Hepatocyte (in vitro differentiated cells): ENCODE data around the gene TOP1. TPM values are rescaled to one million over a fixed set of nuclear protein-coding genes. Genes with fewer than 3 reads are reported as not detected.

Source experiments
- DNase-seq: peaks from one replicate; pipeline ENCODE4 v3.0.0-alpha.2; 2016; ENCODE audit warnings: low spot score
- H2AFZ ChIP-seq: fragments of 200-600 bp; sonication (generic); 2 replicates; pipeline ENCODE4 v1.6.0; 2016; ENCODE audit warnings: antibody characterized with exemption, mild to moderate bottlenecking
- H3K27ac ChIP-seq: fragments of 200-600 bp; sonication (generic); 2 replicates; pipeline ENCODE4 v1.5.1; 2016; ENCODE audit warnings: mild to moderate bottlenecking
- H3K27me3 ChIP-seq: fragments of 200-600 bp; sonication (generic); 2 replicates; pipeline ENCODE4 v1.6.1; 2016
- H3K36me3 ChIP-seq: fragments of 200-600 bp; sonication (generic); replicated peaks from 2 replicates; pipeline ENCODE4 v1.5.1; 2016; ENCODE audit warnings: low read depth; ENCODE audit not compliant: insufficient read depth
- H3K4me1 ChIP-seq: fragments of 200-600 bp; sonication (generic); 2 replicates; pipeline ENCODE4 v1.5.1; 2016; ENCODE audit warnings: mild to moderate bottlenecking, moderate library complexity; ENCODE audit not compliant: insufficient read depth
- H3K4me2 ChIP-seq: fragments of 200-600 bp; sonication (generic); 2 replicates; pipeline ENCODE4 v1.6.0; 2016
- H3K4me3 ChIP-seq: fragments of 200-600 bp; sonication (generic); 2 replicates; pipeline ENCODE4 v1.5.1; 2016; ENCODE audit warnings: mild to moderate bottlenecking
- H3K79me2 ChIP-seq: fragments of 200-600 bp; sonication (generic); 2 replicates; pipeline ENCODE4 v1.6.0; 2017; ENCODE audit warnings: mild to moderate bottlenecking
- H3K9me2 ChIP-seq: fragments of 200-600 bp; sonication (generic); replicated peaks from 2 replicates; pipeline ENCODE4 v1.6.0; 2017; ENCODE audit warnings: mild to moderate bottlenecking; ENCODE audit not compliant: insufficient read depth
- H3K9me3 ChIP-seq: fragments of 200-600 bp; sonication (generic); 2 replicates; pipeline ENCODE4 v1.5.1; 2016; ENCODE audit warnings: low read depth, mild to moderate bottlenecking
- H4K20me1 ChIP-seq: fragments of 200-600 bp; sonication (generic); 2 replicates; pipeline ENCODE4 v1.6.0; 2016; ENCODE audit warnings: mild to moderate bottlenecking; ENCODE audit not compliant: insufficient read depth, poor library complexity, severe bottlenecking
- CTCF ChIP-seq: fragments of 200-600 bp; sonication (generic); IDR thresholded peaks from 2 replicates; pipeline ENCODE4 v1.5.1; 2016; ENCODE audit warnings: antibody characterized with exemption, mild to moderate bottlenecking; ENCODE audit not compliant: poor library complexity
- EZH2 ChIP-seq: fragments of 200-600 bp; sonication (generic); IDR thresholded peaks from 2 replicates; pipeline ENCODE4 v1.6.1; 2016; ENCODE audit warnings: antibody characterized with exemption, mild to moderate bottlenecking, borderline replicate concordance
- EZH2phosphoT487 ChIP-seq: fragments of 200-600 bp; sonication (generic); IDR thresholded peaks from one replicate; pipeline ENCODE4 v1.6.1; 2018; ENCODE audit warnings: antibody characterized with exemption, mild to moderate bottlenecking, low read depth, moderate library complexity; ENCODE audit not compliant: unreplicated experiment, severe bottlenecking
- WGBS: methylation state at CpG from one replicate; pipeline ENCODE4 v1.1.6; 2016; ENCODE audit warnings: low lambda C conversion rate; ENCODE audit errors: missing lambda C conversion rate; 5-methylcytosine and 5-hydroxymethylcytosine counted together
- polyA plus RNA-seq: library from polyadenylated mRNA; unstranded; fragments of >200 nt; fragmentation: Nextera tagmentation; extraction: Ambion mirVana; gene quantifications from 2 replicates; pipeline ENCODE4 v1.2.1, GENCODE V29; 2016
- total RNA-seq: library from RNA; depleted of rRNA; stranded (reverse); fragments of >200 nt; gene quantifications from 2 replicates; pipeline ENCODE4 v1.2.3, GENCODE V29; 2014

The TOP1 gene
- total and polyA plus RNA-seq, 2 experiments from 2014 or later, result 28.3 to 38.2 TPM

DNA sequence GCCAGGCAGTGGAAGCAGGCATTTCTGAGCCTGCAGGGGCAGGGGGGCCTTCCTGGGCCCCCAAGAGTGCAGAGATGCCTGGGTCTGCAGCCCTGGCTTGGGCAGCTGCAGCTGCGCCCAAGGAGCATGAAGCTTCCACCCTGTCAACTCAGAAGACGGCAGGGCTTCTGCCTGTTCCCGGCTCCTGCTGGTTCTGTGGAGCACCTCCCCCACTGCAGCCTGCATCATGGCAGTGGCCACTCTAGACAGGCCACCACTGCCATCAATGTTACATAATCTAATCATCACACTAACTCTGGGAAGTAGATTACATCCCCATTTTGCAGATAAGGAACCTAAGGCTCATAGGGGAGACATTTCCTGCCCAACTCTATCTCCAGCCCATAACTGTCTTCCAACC is 21.1 kb upstream of the TOP1 start:
- H3K9me3 ChIP-seq, result no peaks in the 10 kb centered on the region
- no peaks in the 10 kb centered on the region for H3K9me2 ChIP-seq
- TF ChIP-seq CTCF (no peak), EZH2phosphoT487 (no peak), EZH2 (no peak)
- 95% methylated on average over 3 of the region's 3 CpGs for WGBS
- H3K79me2 ChIP-seq, result no peaks in the 10 kb centered on the region
- H4K20me1 ChIP-seq, result no peaks in the 10 kb centered on the region
- no peak for DNase-seq
- no peak overlapping the region for H3K4me2 ChIP-seq
- no peak overlapping the region for H3K27ac ChIP-seq
- H3K36me3 ChIP-seq, result no peaks in the 10 kb centered on the region
- H2AFZ ChIP-seq, result no peak overlapping the region
- peaks cover 22% of the 10 kb centered on the region for H3K4me1 ChIP-seq
- H3K4me3 ChIP-seq, result no peak overlapping the region
- no peaks in the 10 kb centered on the region for H3K27me3 ChIP-seq

DNA sequence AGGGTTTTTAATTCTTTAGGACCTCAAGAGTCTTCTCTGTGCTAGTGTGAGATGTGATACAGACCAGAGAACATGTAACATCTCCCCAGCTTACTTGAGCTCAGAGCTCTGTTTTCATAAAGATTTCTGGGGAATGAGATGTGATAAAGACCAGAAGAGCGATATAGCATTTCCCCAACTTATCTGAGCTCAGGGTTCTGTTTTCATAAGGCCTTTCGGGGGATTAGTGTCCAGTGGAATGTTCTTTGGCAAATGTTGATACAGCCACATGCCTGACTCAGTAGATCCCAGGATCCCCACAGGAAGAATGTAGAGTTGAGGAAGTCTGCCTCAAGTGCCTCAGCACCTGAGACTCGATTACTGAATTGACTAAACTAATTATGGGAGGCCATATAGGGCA is 18.7 kb upstream of the TOP1 start:
- 29% methylated on average over 3 of the region's 3 CpGs for WGBS
- H3K4me1 ChIP-seq, result peaks cover 17% of the 10 kb centered on the region
- no peak overlapping the region for H3K4me2 ChIP-seq
- no peaks in the 10 kb centered on the region for H3K36me3 ChIP-seq
- no peaks in the 10 kb centered on the region for H3K27me3 ChIP-seq
- H3K4me3 ChIP-seq, result no peak overlapping the region
- H2AFZ ChIP-seq, result no peak overlapping the region
- TF ChIP-seq EZH2phosphoT487, result no peak
- no peak for TF ChIP-seq EZH2
- TF ChIP-seq CTCF, result no peak
- no peaks in the 10 kb centered on the region for H4K20me1 ChIP-seq
- H3K79me2 ChIP-seq, result no peaks in the 10 kb centered on the region
- H3K9me2 ChIP-seq, result no peaks in the 10 kb centered on the region
- H3K9me3 ChIP-seq, result no peaks in the 10 kb centered on the region
- H3K27ac ChIP-seq, result peak overlapping the region; percentile 33
- DNase-seq, result peak; percentile 46

- Histone ChIP-seq H3K9me3 (no peaks in the 10 kb centered on the region), H3K27me3 (no peaks in the 10 kb centered on the region), H3K4me2 (no peak overlapping the region), H3K4me3 (no peak overlapping the region), H2AFZ (no peak overlapping the region), H3K4me1 (peaks cover 17% of the 10 kb centered on the region), H3K79me2 (no peaks in the 10 kb centered on the region), H3K36me3 (no peaks in the 10 kb centered on the region), H4K20me1 (no peaks in the 10 kb centered on the region), H3K9me2 (no peaks in the 10 kb centered on the region), H3K27ac (no peak overlapping the region)
- DNase-seq, result no peak
- WGBS, result 85% methylated on average over 5 of the region's 5 CpGs
- no peak for TF ChIP-seq EZH2phosphoT487
- no peak for TF ChIP-seq EZH2
- no peak for TF ChIP-seq CTCF
Observed at GRCh38 chr20:41011551-41012067, 17.0 kb upstream of the TOP1 start.

DNA sequence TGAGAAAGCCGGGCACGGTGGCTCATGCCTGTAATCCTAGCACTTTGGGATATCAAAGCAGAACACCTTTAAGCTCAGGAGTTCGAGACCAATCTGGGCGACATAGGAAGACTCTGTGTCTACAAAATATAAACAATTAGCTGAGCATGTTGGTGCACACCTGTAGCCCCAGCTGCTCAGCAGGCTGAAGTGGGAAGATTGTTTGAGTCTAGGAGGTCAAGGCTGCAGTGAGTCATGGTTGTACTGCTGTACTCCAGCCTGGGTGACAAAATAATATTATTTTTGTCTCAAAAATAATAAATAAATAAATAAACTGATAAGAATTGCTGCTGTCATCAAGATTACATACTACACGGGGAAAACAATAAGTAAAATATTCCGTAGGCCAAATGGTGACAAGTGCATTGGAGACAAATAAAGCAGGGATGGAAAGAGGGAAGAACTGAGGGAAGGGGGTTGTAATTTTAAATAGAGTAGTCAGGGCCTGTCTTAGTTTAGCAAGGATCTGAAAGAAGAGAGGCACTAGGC is 14.0 kb upstream of the TOP1 start:
- Histone ChIP-seq H3K27ac (no peak overlapping the region), H2AFZ (no peak overlapping the region), H3K79me2 (no peaks in the 10 kb centered on the region), H3K9me3 (no peaks in the 10 kb centered on the region), H3K4me1 (peaks cover 16% of the 10 kb centered on the region), H3K4me2 (no peak overlapping the region), H4K20me1 (no peaks in the 10 kb centered on the region), H3K4me3 (no peak overlapping the region), H3K36me3 (no peaks in the 10 kb centered on the region), H3K9me2 (no peaks in the 10 kb centered on the region), H3K27me3 (no peaks in the 10 kb centered on the region)
- 90% methylated on average over 6 of the region's 6 CpGs for WGBS
- TF ChIP-seq EZH2, result no peak
- TF ChIP-seq EZH2phosphoT487, result no peak
- no peak for TF ChIP-seq CTCF
- no peak for DNase-seq
